Peyer's patch (tissue), 4 donors: ENCODE measurements around the gene GXYLT2. TPM values are rescaled to one million over a fixed set of nuclear protein-coding genes. Genes with fewer than 3 reads are reported as not detected.

Experiments used
- DNase-seq, 3 donors: peaks; one replicate each; pipeline ENCODE4 v3.0.0-alpha.2; 2017 to 2019
- H3K27ac ChIP-seq, 4 donors: fragments of 200-600 bp; sonication (generic); one replicate each; pipeline ENCODE4 v1.5.1; 2016 to 2019
- H3K27me3 ChIP-seq, 2 donors: fragments of 200-600 bp; sonication (generic); one replicate each; pipeline ENCODE4 v1.5.1; 2019
- H3K36me3 ChIP-seq, 3 donors: fragments of 200-600 bp; sonication (generic); one replicate each; pipeline ENCODE4 v1.5.1; 2016 to 2019
- H3K4me1 ChIP-seq, 4 donors: fragments of 200-600 bp; sonication (generic); one replicate each; pipeline ENCODE4 v1.5.1; 2016 to 2019
- H3K4me3 ChIP-seq, 4 donors: fragments of 200-600 bp; sonication (generic); 1 replicate in 3 of 4; 2 replicates in 1 of 4; pipeline ENCODE4 v1.5.1; 2016 to 2019; ENCODE audit warnings: mild to moderate bottlenecking in 1 of 4
- H3K9me3 ChIP-seq, 4 donors: fragments of 200-600 bp; sonication (generic); one replicate each; pipeline ENCODE4 v1.5.1; 2016 to 2019; ENCODE audit warnings: mild to moderate bottlenecking in 1 of 4
- CTCF ChIP-seq, 6 experiments: fragments of 450-650 bp in 4 of 6; fragments of 200-600 bp in 2 of 6; sonication (generic) in 1 of 6; IDR thresholded peaks; one replicate each; pipeline ENCODE4 v1.5.1; 2017 to 2019; ENCODE audit warnings: antibody characterized with exemption in 6 of 6, mild to moderate bottlenecking in 3 of 6, moderate library complexity in 1 of 6
- POLR2A ChIP-seq, 2 donors: fragments of 450-650 bp; IDR thresholded peaks; one replicate each; pipeline ENCODE4 v1.5.1; 2017; ENCODE audit warnings: antibody characterized with exemption in 2 of 2, mild to moderate bottlenecking in 2 of 2, moderate library complexity in 2 of 2
- total RNA-seq, 4 donors: library from RNA; depleted of rRNA; stranded (reverse); fragments of >200 nt; gene quantifications; one replicate each; pipeline ENCODE4 v1.1.0, GENCODE V29; 2016

Gene GXYLT2
- total RNA-seq, 4 donors from 2014 or later = 1.1 to 38.0 (median 1.4) TPM

- peaks cover 0 to 8% (median 0%) of the 10 kb centered on the region in 4 donors for H3K4me1 ChIP-seq
- TF ChIP-seq POLR2A (IDR thresholded peaks at IDR 0.05) (no peak), CTCF (IDR thresholded peaks at IDR 0.05) (no peak)
- H3K36me3 ChIP-seq = peaks cover 0 to 14% (median 0%) of the 10 kb centered on the region in 3 donors
Observed at GRCh38 chr3:73009750-73010149, 121.9 kb downstream of the GXYLT2 start.

GRCh38 chr3:73010158-73010557, 122.3 kb downstream of the GXYLT2 start:
- no peak for TF ChIP-seq POLR2A (IDR thresholded peaks at IDR 0.05)
- no peak for TF ChIP-seq CTCF (IDR thresholded peaks at IDR 0.05)
- Histone ChIP-seq H3K4me1 (peaks cover 0 to 8% (median 0%) of the 10 kb centered on the region in 4 donors), H3K4me3 (no peak overlapping the region), H3K27me3 (no peaks in the 10 kb centered on the region), H3K9me3 (no peaks in the 10 kb centered on the region), H3K36me3 (peaks cover 0 to 14% (median 0%) of the 10 kb centered on the region in 3 donors), H3K27ac (no peak overlapping the region)
- no peak for DNase-seq

More at GRCh38 chr3:73009750-73010149, 121.9 kb downstream of the GXYLT2 start:
- Histone ChIP-seq H3K27me3 (no peaks in the 10 kb centered on the region), H3K4me3 (no peak overlapping the region), H3K9me3 (no peaks in the 10 kb centered on the region), H3K27ac (no peak overlapping the region)
- DNase-seq = no peak

GRCh38 chr3:73018298-73018697, 130.5 kb downstream of the GXYLT2 start:
- Histone ChIP-seq H3K27ac (no peak overlapping the region), H3K4me1 (peaks cover 0 to 12% (median 0%) of the 10 kb centered on the region in 4 donors), H3K9me3 (no peaks in the 10 kb centered on the region), H3K27me3 (no peaks in the 10 kb centered on the region), H3K4me3 (no peak overlapping the region), H3K36me3 (no peaks in the 10 kb centered on the region)
- no peak for TF ChIP-seq CTCF (IDR thresholded peaks at IDR 0.05)
- no peak for DNase-seq

- H3K4me1 ChIP-seq = peaks cover 0 to 12% (median 0%) of the 10 kb centered on the region in 4 donors
- DNase-seq = no peak
- H3K27me3 ChIP-seq = no peaks in the 10 kb centered on the region
- H3K4me3 ChIP-seq = no peak overlapping the region
- no peaks in the 10 kb centered on the region for H3K36me3 ChIP-seq
- H3K27ac ChIP-seq = no peak overlapping the region
- no peaks in the 10 kb centered on the region for H3K9me3 ChIP-seq
- TF ChIP-seq POLR2A (IDR thresholded peaks at IDR 0.05) = no peak
- TF ChIP-seq CTCF (IDR thresholded peaks at IDR 0.05) = no peak
Observed at GRCh38 chr3:73018790-73019441, 131.1 kb downstream of the GXYLT2 start.

GRCh38 chr3:73021301-73021835, 133.5 kb downstream of the GXYLT2 start:
- Histone ChIP-seq H3K4me3 (no peak overlapping the region), H3K27me3 (no peaks in the 10 kb centered on the region), H3K27ac (no peak overlapping the region), H3K9me3 (no peaks in the 10 kb centered on the region), H3K36me3 (no peaks in the 10 kb centered on the region), H3K4me1 (peaks cover 0 to 28% (median 3%) of the 10 kb centered on the region in 4 donors)
- no peak for TF ChIP-seq CTCF (IDR thresholded peaks at IDR 0.05)
- TF ChIP-seq POLR2A (IDR thresholded peaks at IDR 0.05) = no peak
- DNase-seq = no peak
